Measurements from ENCODE around the gene SYPL1. TPM values are rescaled to one million over a fixed set of nuclear protein-coding genes. Genes with fewer than 3 reads are reported as not detected.

The SYPL1 gene
- total RNA-seq, 1 experiment from 2014 or later = 39.2 TPM

- TF ChIP-seq CTCF (conservative IDR thresholded peaks at IDR 0.05) = no peak
- no CpG with 5 or more reads among the region's 2 CpGs for WGBS (ENCODE audit: extremely low coverage, insufficient read length, low lambda C conversion rate)
- H3K27me3 ChIP-seq (ENCODE audit: insufficient read depth, low read length) = no peaks in the 10 kb centered on the region
- DNase-seq = no peak
- H3K9ac ChIP-seq (ENCODE audit: extremely low read depth, insufficient read length, low read length) = no peak overlapping the region
- no peak overlapping the region for H3K23ac ChIP-seq (ENCODE audit: insufficient read length, low read depth, low read length)
- no peak overlapping the region for H2AFZ ChIP-seq (ENCODE audit: low read length)
- H3K14ac ChIP-seq (ENCODE audit: insufficient read depth, low read length) = no peak overlapping the region
- H3K4me3 Mint-ChIP-seq = no peak overlapping the region
- H2BK20ac ChIP-seq (ENCODE audit: low read depth, low read length, poor library complexity, severe bottlenecking) = no peak overlapping the region
- no peaks in the 10 kb centered on the region for H3K36me3 Mint-ChIP-seq (ENCODE audit: insufficient read depth in 1 of 3, low read depth in 3 of 3)
- no peaks in the 10 kb centered on the region for H3K79me2 ChIP-seq (ENCODE audit: insufficient read depth, low read length)
- no peak overlapping the region for H2AK5ac ChIP-seq (ENCODE audit: insufficient read length, low read length)
- H3K4me2 ChIP-seq (ENCODE audit: insufficient read depth, insufficient read length, low read length) = no peak overlapping the region
- no peak overlapping the region for H4K91ac ChIP-seq (ENCODE audit: insufficient read length, low read depth, low read length)
- no peaks in the 10 kb centered on the region for H3K9me3 ChIP-seq (ENCODE audit: control insufficient read depth, low read depth, low read length)
- H3T11ph ChIP-seq (ENCODE audit: low read length) = no peak overlapping the region
- H2BK12ac ChIP-seq (ENCODE audit: insufficient read length, low read depth, low read length) = no peak overlapping the region
- H3K4me1 Mint-ChIP-seq = peaks cover 7 to 13% of the 10 kb centered on the region in 2 experiments; a peak in 3 of 4 replicates
- no peak overlapping the region; a peak in 1 of 7 replicates for H3K27ac Mint-ChIP-seq
- no peak overlapping the region for H2BK5ac ChIP-seq (ENCODE audit: insufficient read length, low read length)
- H3K4me1 ChIP-seq (ENCODE audit: insufficient read depth, low read length) = no peaks in the 10 kb centered on the region
- H2BK120ac ChIP-seq (ENCODE audit: low read depth, low read length, poor library complexity, severe bottlenecking) = no peak overlapping the region
- no peaks in the 10 kb centered on the region for H4K20me1 ChIP-seq (ENCODE audit: control insufficient read depth, insufficient read depth, insufficient read length)
- no peak overlapping the region for H3K56ac ChIP-seq (ENCODE audit: insufficient read length, low read depth, low read length)
- H3K18ac ChIP-seq (ENCODE audit: insufficient read length, low read depth, low read length) = no peak overlapping the region
- no peaks in the 10 kb centered on the region for H3K79me1 ChIP-seq (ENCODE audit: insufficient read depth, low read depth, low read length, poor library complexity, severe bottlenecking)
- peaks cover 14% of the 10 kb centered on the region for H3K27me3 Mint-ChIP-seq (ENCODE audit: low read depth)
- H3K4ac ChIP-seq (ENCODE audit: low read depth, low read length) = no peak overlapping the region
- H2BK15ac ChIP-seq (ENCODE audit: low read depth, low read length) = no peak overlapping the region
- H3K9me3 Mint-ChIP-seq = no peaks in the 10 kb centered on the region; a peak in 1 of 5 replicates
- H3K23me2 ChIP-seq (ENCODE audit: insufficient read length, low read depth, low read length, poor library complexity, severe bottlenecking) = no peaks in the 10 kb centered on the region
- no peak overlapping the region for H4K8ac ChIP-seq (replicated peaks; ENCODE audit: insufficient read length, low read depth, low read length)
- H3K27ac ChIP-seq (ENCODE audit: insufficient read length, low read depth, low read length) = no peak overlapping the region
- H4K5ac ChIP-seq (ENCODE audit: insufficient read length, low read depth, low read length) = no peak overlapping the region
These were observed 67.0 kb downstream of the SYPL1 start for GRCh38 chr7:106045139-106045538.

Measured in H9 (cell line).